Activated CD8-positive, alpha-beta memory T cell treated with anti-CD3 and anti-CD28 coated beads for 4 hours (primary cell): ENCODE results near the gene TGFBR1.

Experiments used
- DNase-seq, 2 donors: peaks; one replicate each; pipeline ENCODE4 v3.0.0-alpha.2; 2020; ENCODE audit warnings: low read depth in 2 of 2

Gene TGFBR1

GRCh38 chr9:99106044-99106375 lies 1.1 kb downstream of the TGFBR1 start:
- DNase-seq, result no peak

- no peak for DNase-seq
Measured at GRCh38 chr9:99107421-99107820, 2.5 kb downstream of the TGFBR1 start.

- no peak for DNase-seq
Measured at GRCh38 chr9:99108131-99108530, 3.2 kb downstream of the TGFBR1 start.

GRCh38 chr9:99109522-99109921 lies 4.6 kb downstream of the TGFBR1 start:
- DNase-seq, result no peak

- peak in 1 of 2 donors; percentile 15 for DNase-seq
Measured at GRCh38 chr9:99112750-99113413, 8.0 kb downstream of the TGFBR1 start.

- no peak for DNase-seq
Measured at GRCh38 chr9:99113414-99114048, 8.6 kb downstream of the TGFBR1 start.

- DNase-seq, result no peak
Measured at GRCh38 chr9:99114049-99114440, 9.1 kb downstream of the TGFBR1 start.

GRCh38 chr9:99114846-99115500 lies 10.1 kb downstream of the TGFBR1 start:
- no peak for DNase-seq

- no peak for DNase-seq
Measured at GRCh38 chr9:99116003-99116411, 11.1 kb downstream of the TGFBR1 start.

- DNase-seq, result peak in 1 of 2 donors; percentile 10
Measured at GRCh38 chr9:99118782-99119466, 14.0 kb downstream of the TGFBR1 start.

GRCh38 chr9:99119976-99120655 lies 15.2 kb downstream of the TGFBR1 start:
- DNase-seq, result no peak

- no peak for DNase-seq
Measured at GRCh38 chr9:99121604-99122003, 16.7 kb downstream of the TGFBR1 start.

- no peak for DNase-seq
Measured at GRCh38 chr9:99124534-99125255, 19.8 kb downstream of the TGFBR1 start.

- DNase-seq, result no peak
Measured at GRCh38 chr9:99125446-99125845, 20.5 kb downstream of the TGFBR1 start.

GRCh38 chr9:99126312-99126711 lies 21.4 kb downstream of the TGFBR1 start:
- no peak for DNase-seq

- no peak for DNase-seq
Measured at GRCh38 chr9:99127356-99128132, 22.6 kb downstream of the TGFBR1 start.

GRCh38 chr9:99128133-99128406 lies 23.2 kb downstream of the TGFBR1 start:
- no peak for DNase-seq

GRCh38 chr9:99129091-99129490 lies 24.2 kb downstream of the TGFBR1 start:
- no peak for DNase-seq

GRCh38 chr9:99130069-99130468 lies 25.2 kb downstream of the TGFBR1 start:
- DNase-seq, result no peak

- DNase-seq, result no peak
Measured at GRCh38 chr9:99133145-99133544, 28.2 kb downstream of the TGFBR1 start.

GRCh38 chr9:99134893-99135341 lies 30.0 kb downstream of the TGFBR1 start:
- DNase-seq, result no peak
